ENCODE measurements around the gene NR6A1. TPM values are rescaled to one million over a fixed set of nuclear protein-coding genes. Genes with fewer than 3 reads are reported as not detected.

NR6A1 gene
- total RNA-seq, 1 donor from 2014 or later: 60.7 TPM

- Mint-ChIP-seq H3K9me3 (no peaks in the 10 kb centered on the region), H3K27ac (ENCODE audit: unreplicated experiment) (no peak overlapping the region), H3K4me3 (no peak overlapping the region), H3K4me1 (no peaks in the 10 kb centered on the region), H3K27me3 (ENCODE audit: low read depth) (no peaks in the 10 kb centered on the region), H3K36me3 (ENCODE audit: low read depth) (no peaks in the 10 kb centered on the region)
- DNase-seq (ENCODE audit: low read depth, low spot score): no peak
- no peak for TF ChIP-seq CTCF (conservative IDR thresholded peaks at IDR 0.05)
Measured at GRCh38 chr9:124788542-124789217, 17.6 kb upstream of the NR6A1 start.

- no peak for TF ChIP-seq CTCF (conservative IDR thresholded peaks at IDR 0.05)
- Mint-ChIP-seq H3K36me3 (ENCODE audit: low read depth) (no peaks in the 10 kb centered on the region), H3K27me3 (ENCODE audit: low read depth) (no peaks in the 10 kb centered on the region), H3K4me3 (no peak overlapping the region), H3K27ac (ENCODE audit: unreplicated experiment) (no peak overlapping the region), H3K4me1 (no peaks in the 10 kb centered on the region), H3K9me3 (no peaks in the 10 kb centered on the region)
- DNase-seq (ENCODE audit: low read depth, low spot score): no peak
Measured at GRCh38 chr9:124786881-124787573, 15.9 kb upstream of the NR6A1 start.

- Mint-ChIP-seq H3K9me3 (no peaks in the 10 kb centered on the region), H3K36me3 (ENCODE audit: low read depth) (no peaks in the 10 kb centered on the region), H3K4me1 (peaks cover 4% of the 10 kb centered on the region), H3K27ac (ENCODE audit: unreplicated experiment) (peak overlapping the region; percentile 28), H3K27me3 (ENCODE audit: low read depth) (peaks cover 4% of the 10 kb centered on the region), H3K4me3 (no peak overlapping the region)
- no peak for TF ChIP-seq CTCF (conservative IDR thresholded peaks at IDR 0.05)
- no peak for DNase-seq (ENCODE audit: low read depth, low spot score)
Measured at GRCh38 chr9:124784509-124784908, 13.4 kb upstream of the NR6A1 start.

DNA sequence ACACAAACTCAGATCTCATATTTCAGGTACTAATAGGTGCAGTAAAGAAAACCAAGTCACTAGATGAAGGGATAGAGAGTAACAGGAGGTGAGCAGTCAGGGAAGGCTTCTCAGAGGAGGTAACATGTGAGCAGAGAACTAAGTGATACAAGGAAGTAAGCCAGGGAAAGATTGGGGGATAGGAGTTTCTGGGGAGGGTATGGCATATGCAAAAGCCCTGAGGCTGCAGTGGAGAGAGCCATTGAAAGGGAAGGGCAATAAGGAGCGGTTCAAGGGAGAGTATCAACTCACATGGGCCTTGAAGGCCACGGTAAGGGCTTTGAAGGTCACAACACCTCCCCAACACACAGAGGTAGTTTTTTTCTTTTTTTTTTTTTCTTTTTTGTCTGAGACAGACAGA lies 12.7 kb upstream of the NR6A1 start:
- Mint-ChIP-seq H3K4me3 (no peak overlapping the region), H3K9me3 (no peaks in the 10 kb centered on the region), H3K36me3 (ENCODE audit: low read depth) (no peaks in the 10 kb centered on the region), H3K27me3 (ENCODE audit: low read depth) (peaks cover 10% of the 10 kb centered on the region), H3K27ac (ENCODE audit: unreplicated experiment) (no peak overlapping the region), H3K4me1 (peaks cover 10% of the 10 kb centered on the region)
- no peak for TF ChIP-seq CTCF (conservative IDR thresholded peaks at IDR 0.05)
- DNase-seq (ENCODE audit: low read depth, low spot score): no peak

DNA sequence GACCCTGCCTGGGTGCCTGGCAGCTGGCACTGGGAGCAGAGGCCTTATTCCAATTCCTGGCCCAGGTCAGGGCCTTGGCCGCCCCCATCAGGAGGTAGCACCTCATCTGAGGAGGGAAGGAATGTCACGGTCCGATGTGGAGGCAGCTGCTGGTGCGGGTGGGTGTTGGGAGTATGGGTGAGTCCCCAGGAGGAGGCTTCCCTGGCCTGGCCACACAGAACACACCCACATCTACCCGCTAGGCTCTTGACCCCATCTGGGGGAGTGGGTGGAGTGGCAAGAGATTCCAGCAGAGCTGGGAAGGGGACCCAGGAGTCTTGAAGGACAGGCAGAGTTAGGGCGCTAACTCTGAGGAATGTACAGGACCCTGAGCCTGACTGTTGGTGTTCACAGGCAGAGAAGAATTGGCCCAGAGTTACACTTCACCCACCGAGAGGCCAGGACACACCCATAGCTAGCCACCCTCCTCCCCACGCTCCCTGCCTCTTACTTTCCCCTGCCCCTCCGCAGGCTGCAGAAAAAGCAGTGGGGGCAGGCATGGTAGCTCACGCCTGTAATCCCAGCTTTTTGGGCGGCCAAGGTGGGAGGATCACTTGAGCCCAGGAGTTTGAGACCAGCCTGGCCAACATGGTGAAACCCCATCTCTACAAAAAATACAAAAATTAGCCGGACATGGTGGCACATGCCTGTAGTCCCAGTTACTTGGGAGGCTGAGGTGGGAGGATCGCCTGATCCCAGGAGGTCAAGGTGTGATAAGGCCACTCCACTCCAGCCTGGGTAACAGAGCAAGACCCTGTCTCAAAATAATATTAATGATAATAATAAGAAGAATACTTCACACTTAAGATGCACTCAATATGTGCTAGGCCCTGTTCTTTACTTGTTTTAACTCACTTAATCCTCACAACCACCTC lies 11.8 kb upstream of the NR6A1 start:
- H3K4me1 Mint-ChIP-seq: peaks cover 12% of the 10 kb centered on the region
- no peak for TF ChIP-seq CTCF (conservative IDR thresholded peaks at IDR 0.05)
- no peaks in the 10 kb centered on the region for H3K9me3 Mint-ChIP-seq
- H3K36me3 Mint-ChIP-seq (ENCODE audit: low read depth): no peaks in the 10 kb centered on the region
- H3K27ac Mint-ChIP-seq (ENCODE audit: unreplicated experiment): no peak overlapping the region
- DNase-seq (ENCODE audit: low read depth, low spot score): no peak
- peaks cover 14% of the 10 kb centered on the region for H3K27me3 Mint-ChIP-seq (ENCODE audit: low read depth)
- no peak overlapping the region for H3K4me3 Mint-ChIP-seq
